ENCODE data around the gene MARK3. TPM values are rescaled to one million over a fixed set of nuclear protein-coding genes. Genes with fewer than 3 reads are reported as not detected.
"Not testable (repeated sequence)": the region's sequence is repeated elsewhere in the genome, so short reads cannot be mapped to it uniquely, and the experiment has no call there.

The MARK3 gene
- 72.3 TPM for total RNA-seq

DNA sequence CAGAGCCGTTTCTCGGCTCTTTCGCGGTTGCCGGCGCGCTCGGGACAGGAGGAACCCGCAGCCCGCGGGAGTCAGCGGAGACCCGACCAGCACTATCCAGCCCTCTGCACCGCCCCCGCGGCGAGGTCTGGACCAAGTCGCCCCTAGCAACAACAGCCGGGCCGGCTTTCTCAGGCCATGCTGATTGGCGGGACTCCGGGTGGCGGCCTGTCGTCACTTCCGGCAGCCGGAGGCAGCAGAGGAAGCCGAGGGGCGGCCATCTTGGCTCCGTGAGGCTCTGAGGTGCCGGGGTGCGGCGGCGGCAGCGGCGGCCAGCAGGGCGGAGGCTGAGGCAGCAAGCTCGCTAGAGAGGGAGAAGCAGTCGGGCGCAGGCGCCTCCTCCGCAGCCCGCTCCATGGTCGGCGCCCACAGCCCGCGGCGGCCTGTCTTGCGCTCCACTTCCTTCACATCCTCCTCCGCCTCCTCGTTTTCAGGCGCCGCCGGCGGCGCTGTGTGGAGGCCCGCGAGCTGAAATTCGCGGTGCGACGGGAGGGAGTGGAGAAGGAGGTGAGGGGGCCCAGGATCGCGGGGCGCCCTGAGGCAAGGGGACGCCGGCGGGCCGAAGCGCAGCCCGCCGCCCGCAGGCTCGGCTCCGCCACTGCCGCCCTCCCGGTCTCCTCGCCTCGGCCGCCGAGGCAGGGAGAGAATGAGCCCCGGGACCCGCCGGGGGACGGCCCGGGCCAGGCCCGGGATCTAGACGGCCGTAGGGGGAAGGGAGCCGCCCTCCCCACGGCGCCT is at the start of gene MARK3:
Gene MARK3 (plus strand): TSS at position 264 of the 777 bp plus-strand sequence. CDS start 615 bp downstream, outside the sequence.
- peak; percentile 97 for DNase-seq (ENCODE audit: low spot score)

DNA sequence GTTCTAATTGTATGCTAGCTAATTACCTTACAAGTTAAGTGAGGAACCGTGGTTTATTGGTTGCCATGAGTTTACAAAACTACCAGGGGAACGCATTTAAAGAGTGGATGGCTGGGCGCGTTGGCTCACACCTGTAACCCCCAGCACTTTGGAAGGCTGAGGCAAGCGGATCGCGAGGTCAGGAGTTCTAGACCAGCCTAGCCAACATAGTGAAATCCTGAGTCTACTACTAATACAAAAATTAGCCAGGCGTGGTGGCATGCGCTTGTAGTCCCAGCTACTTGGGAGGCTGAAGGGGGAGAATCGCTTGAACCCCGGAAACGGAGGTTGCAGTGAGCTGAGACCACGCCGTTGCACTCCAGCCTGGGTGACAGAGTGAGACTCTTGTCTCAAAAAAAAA is 49.0 kb upstream of the MARK3 start:
- no peak for DNase-seq (ENCODE audit: low spot score)

DNA sequence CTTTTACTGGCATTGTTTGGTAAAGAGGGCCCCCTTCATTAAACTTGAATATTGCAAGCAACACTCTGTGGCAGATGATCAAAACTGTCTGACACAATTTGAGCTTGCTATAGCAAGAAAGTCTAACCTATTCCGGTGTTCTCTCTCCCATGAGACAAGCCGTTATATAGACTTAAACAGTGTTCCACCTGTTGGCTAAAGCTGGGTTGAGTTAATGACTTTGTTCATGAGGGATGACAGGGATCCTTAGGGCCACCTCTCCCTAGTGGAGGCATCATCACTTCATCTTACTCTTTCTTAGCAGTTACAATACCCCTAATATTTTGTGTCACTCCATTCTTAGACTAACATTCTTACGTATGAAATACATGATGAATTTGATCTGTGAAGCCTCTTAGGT is 47.4 kb upstream of the MARK3 start:
- DNase-seq (ENCODE audit: low spot score): no peak

DNA sequence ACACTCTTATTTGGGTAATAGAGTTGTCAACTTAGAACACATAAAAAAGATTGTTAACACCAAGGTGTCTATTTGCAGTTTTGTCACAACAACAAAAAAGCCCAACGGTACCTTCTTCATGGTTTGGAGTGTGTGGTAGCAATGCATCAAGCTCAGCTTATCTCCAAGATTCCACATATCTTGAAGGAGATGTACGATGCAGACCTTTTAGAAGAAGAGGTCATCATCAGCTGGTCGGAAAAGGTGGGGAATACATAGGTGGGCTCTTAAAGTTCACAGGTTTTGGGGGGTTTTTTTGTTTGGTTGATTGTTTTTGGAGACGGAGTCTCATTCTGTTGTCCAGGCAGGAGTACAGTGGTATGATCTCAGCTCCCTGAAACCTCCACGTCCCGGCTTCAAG is 45.7 kb upstream of the MARK3 start:
- no peak for DNase-seq (ENCODE audit: low spot score)

DNA sequence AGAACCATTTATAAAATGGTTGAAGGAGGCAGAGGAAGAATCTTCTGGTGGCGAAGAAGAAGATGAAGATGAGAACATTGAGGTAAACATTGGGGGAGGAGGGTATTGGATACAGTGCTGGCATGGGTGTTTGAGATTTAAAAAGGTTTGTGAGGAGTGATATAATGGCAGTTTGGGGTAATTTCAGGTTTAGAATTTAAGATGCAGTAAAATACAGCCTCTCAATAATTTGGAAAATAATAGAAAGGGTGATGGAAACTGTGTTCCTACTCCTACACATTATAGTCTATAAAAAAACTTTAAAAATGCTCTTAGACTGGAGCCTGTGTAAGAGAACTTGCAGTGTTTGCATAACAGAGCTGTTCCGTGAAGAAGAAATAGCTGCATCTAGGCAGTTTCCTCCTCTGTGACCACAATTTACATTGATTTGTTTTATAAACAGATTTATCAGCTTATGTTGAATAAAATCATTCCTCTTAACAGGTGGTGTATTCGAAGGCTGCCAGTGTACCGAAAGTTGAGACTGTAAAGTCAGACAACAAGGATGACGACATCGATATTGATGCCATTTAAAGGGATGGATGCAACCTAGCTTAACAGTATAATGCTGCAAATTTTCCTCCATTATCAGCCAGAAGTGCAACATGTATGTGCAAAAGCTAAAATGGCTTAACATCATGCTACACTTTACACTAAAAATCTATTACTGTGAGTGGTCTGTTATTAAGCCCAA is 44.6 kb upstream of the MARK3 start:
- DNase-seq (ENCODE audit: low spot score): no peak

DNA sequence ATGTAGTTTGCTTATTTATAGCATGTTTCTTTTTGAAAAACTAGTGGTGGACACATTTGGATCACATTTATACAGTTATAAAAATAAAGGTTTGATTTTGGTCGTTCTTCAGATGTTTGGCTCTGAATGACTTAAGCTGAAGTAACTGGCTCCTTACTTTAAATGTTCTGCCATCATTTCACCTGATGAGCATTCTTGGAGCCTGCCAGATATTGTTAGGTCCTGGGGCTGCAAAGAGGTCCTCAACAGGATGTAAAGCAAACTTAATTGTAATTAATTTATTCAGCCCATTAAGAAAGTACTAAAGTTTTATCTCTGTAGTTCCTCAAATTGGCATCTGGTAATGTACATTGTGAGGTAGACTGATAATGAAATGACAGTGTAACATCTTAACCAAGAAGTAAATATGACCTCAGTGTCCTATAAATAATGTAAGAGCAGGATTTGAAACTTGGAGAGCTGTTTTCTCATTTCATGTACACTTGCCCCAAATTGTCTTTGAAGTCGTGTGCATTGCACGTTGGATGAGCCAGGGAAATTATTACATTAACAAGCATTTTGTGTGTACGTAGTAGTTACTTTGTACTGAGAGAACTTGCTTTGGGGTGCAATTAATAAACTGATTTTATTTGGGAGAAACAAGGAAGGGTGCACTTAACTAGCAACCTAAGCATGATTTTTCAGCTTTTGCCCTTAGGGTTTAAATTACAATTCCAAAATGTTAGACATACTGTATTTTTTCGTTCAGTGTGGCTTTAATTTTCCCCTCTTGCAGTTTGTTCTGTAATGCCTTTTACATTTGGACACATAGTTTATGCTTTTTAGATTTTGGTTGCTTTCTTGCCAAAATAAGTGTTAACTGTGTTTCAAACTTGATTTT is 43.7 kb upstream of the MARK3 start:
- no peak for DNase-seq (ENCODE audit: low spot score)

DNA sequence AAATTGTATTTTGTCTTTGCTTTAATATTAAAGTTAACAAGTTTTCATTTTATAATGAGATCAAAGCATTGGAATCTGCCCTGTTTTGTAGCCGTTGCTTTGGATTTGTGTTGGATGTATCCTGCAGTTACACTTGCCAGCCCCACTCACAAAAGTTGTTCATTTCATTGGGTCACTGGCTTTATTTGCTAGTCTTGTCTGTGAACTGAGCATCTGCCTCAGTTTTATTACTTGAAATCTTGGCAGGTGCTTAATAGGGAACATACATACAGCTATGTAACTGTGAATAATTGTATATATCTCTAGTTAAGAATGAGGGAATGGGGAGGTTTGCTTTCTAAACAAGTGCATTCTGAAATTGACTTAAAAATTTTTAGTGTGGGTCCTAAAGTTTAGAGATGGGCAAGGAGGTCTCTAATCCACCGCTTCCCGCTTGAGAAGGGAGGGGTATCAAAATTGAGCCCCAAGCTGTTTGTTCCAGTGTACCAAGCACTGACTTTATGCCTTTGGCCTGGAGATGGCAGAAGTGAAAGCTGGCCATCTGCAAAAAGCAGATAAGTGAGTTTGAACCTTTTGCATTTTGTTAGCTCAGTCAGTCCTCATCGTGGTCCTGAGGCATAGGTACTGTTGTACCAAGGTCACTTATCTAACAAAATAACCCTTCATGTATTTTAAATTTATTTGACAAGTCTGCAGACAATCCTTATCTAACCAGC is 41.9 kb upstream of the MARK3 start:
- no peak for DNase-seq (ENCODE audit: low spot score)

DNA sequence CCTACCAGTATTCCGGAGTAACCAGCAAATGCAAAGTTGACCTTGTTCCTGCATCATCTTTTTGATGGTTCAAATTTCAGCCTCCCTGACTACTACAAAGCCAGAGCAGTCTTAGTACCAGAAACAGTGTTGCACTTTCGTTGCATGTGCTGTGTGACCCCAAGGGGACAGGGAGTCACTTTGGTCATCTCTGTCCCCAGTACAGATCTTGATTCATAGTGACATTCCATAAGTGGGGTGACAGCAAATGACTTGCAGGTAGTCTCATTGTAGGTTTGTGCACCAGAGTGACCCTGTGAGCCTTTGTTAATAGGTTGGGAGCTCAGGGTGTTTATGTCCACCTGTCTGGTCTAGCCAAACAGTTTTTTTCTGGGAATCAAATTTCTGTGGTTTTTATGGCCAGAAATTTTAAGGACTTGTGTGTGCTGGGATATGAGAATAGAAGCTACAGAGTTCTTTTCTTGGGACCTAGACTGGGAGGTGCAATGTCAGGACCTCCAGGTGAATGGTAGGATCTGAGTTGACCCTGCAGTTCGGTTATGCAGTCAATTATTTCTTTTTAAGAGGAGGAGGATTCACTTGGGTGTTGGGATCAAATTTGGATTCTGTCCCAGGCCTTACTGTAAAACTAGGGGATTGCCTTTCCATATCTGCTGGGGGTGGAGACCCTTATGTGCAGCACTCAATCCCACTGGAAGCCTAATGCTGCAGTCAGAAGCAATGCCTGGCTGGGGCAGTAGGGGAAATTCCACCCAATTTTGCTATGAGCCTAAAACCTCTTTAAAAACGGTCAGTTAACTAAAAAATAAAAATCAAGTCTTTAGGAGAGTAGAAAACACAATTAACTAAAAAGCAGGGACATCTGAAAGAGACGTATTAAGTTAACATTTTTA is 41.1 kb upstream of the MARK3 start:
- no peak for DNase-seq (ENCODE audit: low spot score)

DNA sequence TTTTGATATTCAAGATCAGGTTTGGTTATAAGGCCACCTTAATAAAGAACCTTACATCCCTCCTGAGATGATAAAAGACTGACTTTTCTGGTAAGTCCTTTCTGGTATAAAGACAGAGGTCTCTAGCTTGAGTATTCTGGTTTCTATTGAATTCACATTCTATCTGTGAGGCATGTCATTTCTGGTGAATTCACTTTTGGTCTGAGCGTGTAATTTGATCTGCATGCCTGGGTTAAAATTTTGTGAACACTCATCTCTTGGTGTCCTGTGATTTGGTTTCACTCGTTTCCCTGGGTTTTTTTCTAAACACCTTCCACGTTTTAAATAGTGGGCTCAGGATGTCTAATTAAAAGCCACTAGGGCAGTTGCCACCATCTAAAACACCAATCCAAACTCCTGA is 38.9 kb upstream of the MARK3 start:
- DNase-seq (ENCODE audit: low spot score): no peak

DNA sequence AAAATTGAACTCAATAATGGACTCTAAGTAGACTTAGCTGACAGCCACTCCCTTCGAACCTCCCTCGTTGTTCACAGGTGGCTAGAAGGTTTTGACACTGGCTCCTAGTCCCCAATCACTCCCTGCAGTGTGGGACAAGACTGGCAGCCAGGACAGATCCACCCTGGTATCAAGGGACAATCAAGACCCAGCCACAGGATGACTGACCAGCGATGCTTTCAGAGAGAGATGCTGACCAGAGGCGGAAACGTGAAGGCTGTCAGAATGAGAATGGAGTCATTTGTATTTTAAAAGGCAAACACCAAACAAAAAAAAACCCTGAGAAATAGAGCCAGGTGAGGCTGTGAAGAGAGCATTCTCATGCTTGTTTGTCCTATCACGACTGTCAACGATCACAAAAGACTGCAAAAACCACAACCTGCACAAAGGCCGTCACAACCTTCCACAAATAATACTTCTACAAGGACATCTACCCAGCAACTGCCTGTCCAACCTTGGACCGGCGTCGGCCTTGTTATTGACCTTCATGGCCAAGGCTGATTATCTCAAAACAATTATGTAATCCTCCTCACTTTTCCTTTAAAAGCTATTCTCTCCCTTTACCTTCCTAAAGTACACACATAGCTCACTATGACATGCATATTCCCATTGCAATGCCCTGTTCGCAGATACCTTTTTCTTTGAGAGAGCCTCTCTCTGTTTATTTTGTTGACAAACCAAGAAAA is 38.0 kb upstream of the MARK3 start:
- no peak for DNase-seq (ENCODE audit: low spot score)

DNA sequence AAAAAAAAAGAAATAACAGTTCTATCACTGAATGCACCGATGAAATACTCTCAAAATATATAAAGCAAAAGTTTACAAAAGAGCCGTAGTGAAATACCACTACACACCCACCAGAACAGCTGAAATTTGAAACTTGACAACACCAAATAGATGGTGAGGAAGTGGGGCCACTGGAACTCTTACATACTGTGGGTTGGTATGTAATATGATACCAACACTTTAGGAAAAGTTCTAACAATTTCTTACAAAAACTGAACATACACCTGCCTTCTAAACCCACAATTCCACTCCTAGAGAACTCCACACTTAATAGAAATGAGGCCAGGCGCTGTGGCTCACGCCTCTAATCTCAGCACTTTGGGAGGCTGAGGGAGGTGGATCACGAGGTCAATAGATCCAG is 37.1 kb upstream of the MARK3 start:
- DNase-seq (ENCODE audit: low spot score): no peak

DNA sequence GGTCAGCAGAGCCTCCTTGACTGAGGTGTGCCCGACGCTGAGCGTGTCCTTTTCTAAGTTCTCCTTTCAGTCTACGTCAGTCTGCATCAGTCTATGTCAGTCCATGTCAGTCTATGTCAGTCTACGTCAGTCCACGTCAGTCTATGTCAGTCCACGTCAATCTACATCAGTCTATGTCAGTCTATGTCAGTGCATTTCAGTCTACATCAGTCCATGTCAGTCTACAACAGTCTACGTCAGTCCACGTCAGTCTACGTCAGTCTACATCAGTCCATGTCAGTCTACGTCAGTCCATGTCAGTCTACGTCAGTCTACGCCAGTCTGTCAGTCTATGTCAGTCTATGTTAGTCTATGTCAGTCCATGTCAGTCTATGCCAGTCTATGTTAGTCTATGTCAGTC is 35.2 kb upstream of the MARK3 start:
- no peak for DNase-seq (ENCODE audit: low spot score)

DNA sequence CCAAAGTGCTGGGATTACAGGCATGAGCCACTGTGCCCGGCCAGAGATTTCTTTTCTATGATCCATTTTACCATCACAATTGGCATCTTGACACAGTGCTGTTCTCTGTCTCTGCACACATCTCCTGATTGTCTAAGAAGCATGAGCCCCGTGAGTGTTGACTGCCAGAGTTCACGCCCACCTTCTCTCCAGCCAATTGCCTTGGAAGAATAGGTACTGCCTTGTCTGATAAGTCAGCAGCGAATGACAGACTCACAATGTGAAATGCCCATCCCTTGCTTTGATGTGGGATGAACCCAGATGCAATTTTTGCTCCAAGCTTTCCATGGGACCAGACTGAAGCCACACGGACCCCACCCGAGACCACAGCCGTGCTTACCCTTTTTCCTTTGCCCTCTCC is 31.9 kb upstream of the MARK3 start:
- DNase-seq (ENCODE audit: low spot score): no peak

DNA sequence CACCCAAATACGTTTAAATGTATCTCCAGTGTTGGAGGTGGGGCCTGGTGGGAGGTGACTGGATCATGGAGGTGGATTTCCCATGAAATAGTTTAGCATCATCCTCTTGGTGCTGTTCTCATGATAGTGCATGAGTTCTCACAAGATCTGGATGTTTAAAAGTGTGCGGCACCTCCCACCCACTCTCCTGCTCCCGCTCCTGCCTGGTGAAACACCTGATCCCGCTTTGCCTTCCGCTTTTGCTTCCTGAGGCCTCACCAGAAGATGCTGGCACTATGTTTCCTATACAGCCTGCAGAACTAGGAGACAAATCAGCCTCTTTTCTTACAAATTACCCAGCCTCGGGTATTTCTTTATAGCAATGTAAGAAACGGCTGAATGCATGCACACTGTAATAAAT is 31.1 kb upstream of the MARK3 start:
- DNase-seq (ENCODE audit: low spot score): no peak

DNA sequence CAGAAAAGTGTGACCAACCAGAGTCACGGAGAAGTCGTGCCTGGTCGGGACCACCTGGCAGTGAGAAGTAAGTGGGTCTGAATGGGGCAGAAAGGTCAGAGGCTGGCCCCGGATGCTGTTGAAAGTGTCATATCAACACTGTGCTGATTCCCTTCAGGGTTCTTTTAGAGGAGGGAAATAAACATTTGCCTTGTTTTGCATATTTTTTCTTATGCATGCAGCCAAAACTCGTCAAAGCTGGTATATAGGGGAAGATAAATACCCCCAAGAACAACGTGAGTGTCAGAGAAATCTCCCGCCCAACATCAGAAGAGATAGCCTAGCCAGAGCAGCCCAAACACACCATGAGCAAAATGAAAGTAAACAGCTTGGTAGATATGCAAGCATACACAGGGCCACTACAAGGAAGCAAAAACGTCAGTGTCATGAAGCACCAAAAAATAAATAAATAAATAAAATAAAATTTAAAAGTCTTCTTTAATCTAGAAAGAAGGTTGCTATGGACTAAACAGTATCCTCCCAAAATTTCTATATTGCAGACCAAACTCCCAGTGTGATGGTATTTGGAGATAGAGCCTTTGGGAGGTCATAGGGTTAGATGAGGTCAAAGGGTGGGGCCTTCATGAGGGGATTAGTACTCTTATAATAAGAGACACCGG is 29.1 kb upstream of the MARK3 start:
- DNase-seq (ENCODE audit: low spot score): no peak

DNA sequence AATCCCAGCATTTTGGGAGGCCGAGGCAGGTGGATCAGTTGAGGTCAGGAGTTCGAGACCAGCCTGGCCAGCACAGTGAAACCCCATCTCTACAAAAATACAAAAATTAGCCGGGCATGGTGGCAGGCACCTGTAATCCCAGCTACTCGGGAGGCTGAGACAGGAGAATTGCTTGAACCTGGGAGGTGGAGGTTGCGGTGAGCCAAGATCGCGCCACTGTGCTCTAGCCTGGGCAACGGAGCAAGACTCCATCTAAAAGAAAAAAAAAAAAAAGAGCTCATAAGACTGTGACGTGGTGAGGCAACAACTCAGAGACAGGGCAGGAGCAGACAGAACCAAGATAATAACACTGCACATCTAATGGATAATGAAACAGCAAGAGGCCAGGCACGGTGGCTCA is 27.7 kb upstream of the MARK3 start:
- DNase-seq (ENCODE audit: low spot score): not testable (repeated sequence)

DNA sequence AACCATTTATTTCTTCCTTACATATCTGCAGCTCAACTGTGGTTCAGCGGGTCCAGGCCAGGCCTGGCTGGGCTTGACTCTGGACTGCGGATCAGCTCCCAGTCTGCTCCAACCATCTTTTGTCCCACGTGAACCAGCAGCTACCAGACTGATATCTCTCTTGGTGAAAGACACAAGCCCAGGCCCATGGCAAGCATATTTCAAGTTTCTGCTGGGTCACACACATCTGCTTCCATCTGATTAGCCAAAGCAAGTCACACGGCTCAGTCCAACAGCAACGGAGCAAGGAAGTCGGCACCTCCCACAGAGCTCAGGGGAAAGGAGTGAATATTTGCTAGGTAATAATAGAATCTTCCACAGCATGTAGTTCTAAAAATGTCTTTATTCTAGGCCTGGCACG is 24.7 kb upstream of the MARK3 start:
- DNase-seq (ENCODE audit: low spot score): no peak

DNA sequence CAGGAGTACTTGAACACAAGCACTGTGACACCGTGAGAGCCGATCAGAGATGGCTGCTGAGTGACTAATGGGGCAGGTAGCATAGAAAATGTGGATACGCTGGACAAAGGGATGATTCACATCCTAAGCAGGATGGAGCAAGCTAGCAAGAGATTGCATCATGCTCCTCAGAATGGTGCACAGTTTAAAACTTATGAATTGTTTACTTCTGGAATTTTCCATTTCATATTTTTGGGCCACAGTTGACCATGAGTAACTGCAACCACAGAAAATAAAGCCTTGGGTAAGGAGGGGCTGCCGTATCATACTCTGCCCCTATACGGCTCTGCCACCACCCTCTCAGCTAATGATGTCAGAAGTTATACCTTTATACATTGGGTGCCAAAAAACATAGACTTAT is 23.3 kb upstream of the MARK3 start:
- no peak for DNase-seq (ENCODE audit: low spot score)

DNA sequence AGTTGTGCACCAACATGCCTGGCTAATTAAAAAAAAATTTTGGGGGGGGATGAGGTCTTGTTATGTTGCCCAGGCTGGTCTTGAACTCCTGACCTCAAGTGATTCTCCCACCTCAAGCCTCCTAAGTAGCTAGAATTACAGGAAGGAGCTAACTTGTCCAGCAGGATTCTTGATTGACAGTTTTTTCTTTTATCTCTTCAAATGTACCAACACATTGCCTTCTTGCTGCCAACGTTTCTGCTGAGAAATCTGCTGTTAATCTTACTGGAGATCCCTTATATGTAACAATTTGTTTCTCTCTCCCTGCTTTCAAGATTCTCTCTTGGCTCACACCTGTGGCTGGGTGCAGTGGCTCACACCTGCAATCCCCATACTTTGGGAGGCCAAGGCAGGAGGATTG is 22.4 kb upstream of the MARK3 start:
- DNase-seq (ENCODE audit: low spot score): no peak

DNA sequence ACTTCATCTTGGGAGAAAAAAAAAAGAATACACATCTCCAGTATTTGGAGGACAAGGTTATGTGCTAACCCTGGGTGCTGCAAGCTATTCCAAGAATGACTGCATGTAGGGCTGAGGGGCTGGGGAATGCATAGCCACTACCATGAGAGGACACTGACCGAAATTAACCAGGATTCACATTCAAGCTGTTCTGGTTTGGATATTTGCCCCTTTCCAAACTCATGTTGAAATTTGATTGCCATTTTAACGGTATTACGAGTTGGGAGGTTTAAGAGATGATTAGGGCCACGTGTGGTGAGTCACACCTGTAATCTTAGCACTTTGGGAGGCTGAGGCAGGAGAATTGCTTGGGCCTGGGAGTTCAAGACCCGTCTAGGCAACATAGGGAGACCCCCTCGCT is 18.5 kb upstream of the MARK3 start:
- no peak for DNase-seq (ENCODE audit: low spot score)

All from mucosa of gallbladder (tissue), 1 donor.